Peyer's patch (tissue), 4 donors: ENCODE data around the gene ANG. TPM values are rescaled to one million over a fixed set of nuclear protein-coding genes. Genes with fewer than 3 reads are reported as not detected.

Experiments
- DNase-seq, 3 donors: peaks; one replicate each; pipeline ENCODE4 v3.0.0-alpha.2; 2017 to 2019
- H3K27ac ChIP-seq, 4 donors: fragments of 200-600 bp; sonication (generic); one replicate each; pipeline ENCODE4 v1.5.1; 2016 to 2019
- H3K27me3 ChIP-seq, 2 donors: fragments of 200-600 bp; sonication (generic); one replicate each; pipeline ENCODE4 v1.5.1; 2019
- H3K36me3 ChIP-seq, 3 donors: fragments of 200-600 bp; sonication (generic); one replicate each; pipeline ENCODE4 v1.5.1; 2016 to 2019
- H3K4me1 ChIP-seq, 4 donors: fragments of 200-600 bp; sonication (generic); one replicate each; pipeline ENCODE4 v1.5.1; 2016 to 2019
- H3K4me3 ChIP-seq, 4 donors: fragments of 200-600 bp; sonication (generic); 1 replicate in 3 of 4; 2 replicates in 1 of 4; pipeline ENCODE4 v1.5.1; 2016 to 2019; ENCODE audit warnings: mild to moderate bottlenecking in 1 of 4
- H3K9me3 ChIP-seq, 4 donors: fragments of 200-600 bp; sonication (generic); one replicate each; pipeline ENCODE4 v1.5.1; 2016 to 2019; ENCODE audit warnings: mild to moderate bottlenecking in 1 of 4
- POLR2A ChIP-seq, 2 donors: fragments of 450-650 bp; IDR thresholded peaks; one replicate each; pipeline ENCODE4 v1.5.1; 2017; ENCODE audit warnings: antibody characterized with exemption in 2 of 2, mild to moderate bottlenecking in 2 of 2, moderate library complexity in 2 of 2
- total RNA-seq, 4 donors: library from RNA; depleted of rRNA; stranded (reverse); fragments of >200 nt; gene quantifications; one replicate each; pipeline ENCODE4 v1.1.0, GENCODE V29; 2016
- TF ChIP-seq, protein P1 (sequence below), 6 experiments: fragments of 450-650 bp in 4 of 6; fragments of 200-600 bp in 2 of 6; sonication (generic) in 1 of 6; IDR thresholded peaks; one replicate each; pipeline ENCODE4 v1.5.1; 2017 to 2019; ENCODE audit warnings: antibody characterized with exemption in 6 of 6, mild to moderate bottlenecking in 3 of 6, moderate library complexity in 1 of 6

ANG gene
- total RNA-seq, 4 donors from 2014 or later, result 19.6 to 22.3 (median 20.0) TPM

DNA sequence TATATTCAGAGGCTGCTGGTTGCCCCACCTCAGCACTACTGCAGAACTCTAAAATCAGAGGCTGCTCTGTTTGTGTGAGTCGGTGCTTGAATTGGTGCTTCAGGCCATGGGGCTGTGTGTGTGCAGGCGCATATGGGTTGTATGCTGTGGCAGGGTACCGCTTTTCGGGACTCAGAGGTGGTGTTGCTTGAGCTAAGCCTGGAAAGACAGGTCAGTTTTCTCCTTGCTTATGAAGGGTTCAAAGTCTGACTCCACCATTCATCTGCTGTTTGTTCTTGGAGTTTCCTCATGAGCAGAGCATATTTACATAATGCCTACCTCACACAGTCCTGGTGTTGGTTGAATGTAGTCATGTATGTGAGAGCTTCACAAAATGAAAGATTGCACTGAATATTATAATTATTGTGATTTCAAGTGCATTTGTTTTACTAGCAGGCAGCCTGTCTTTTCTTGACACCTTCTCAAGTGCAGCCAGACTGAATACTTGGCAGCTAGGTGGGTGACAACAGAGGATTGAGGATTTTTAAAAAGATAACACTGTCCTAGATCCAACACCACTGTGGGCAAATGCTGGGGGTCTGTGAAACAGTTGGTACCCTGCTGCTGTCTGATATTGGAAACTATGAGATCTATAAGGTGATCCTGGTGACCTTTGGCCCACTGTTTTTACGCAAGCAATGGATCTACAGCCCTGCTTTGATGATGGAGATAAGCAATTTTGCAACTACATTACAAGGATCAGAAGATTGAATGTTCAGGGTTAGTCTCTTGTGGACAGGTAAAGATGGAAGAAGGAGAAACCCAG is 1.0 kb upstream of the ANG start:
- Histone ChIP-seq H3K9me3 (no peaks in the 10 kb centered on the region), H3K4me3 (peak overlapping the region in 2 of 4 donors; percentile 29 to 77), H3K4me1 (peaks cover 0 to 31% (median 1%) of the 10 kb centered on the region in 4 donors), H3K27ac (peak overlapping the region in 3 of 4 donors; percentile 95 to 99 (median 99)), H3K27me3 (no peaks in the 10 kb centered on the region), H3K36me3 (no peaks in the 10 kb centered on the region)
- DNase-seq, result peak in 1 of 3 donors; percentile 65
- peak in 1 of 2 donors; percentile 15 for TF ChIP-seq POLR2A (IDR thresholded peaks at IDR 0.05)
- TF ChIP-seq, protein P1, sequence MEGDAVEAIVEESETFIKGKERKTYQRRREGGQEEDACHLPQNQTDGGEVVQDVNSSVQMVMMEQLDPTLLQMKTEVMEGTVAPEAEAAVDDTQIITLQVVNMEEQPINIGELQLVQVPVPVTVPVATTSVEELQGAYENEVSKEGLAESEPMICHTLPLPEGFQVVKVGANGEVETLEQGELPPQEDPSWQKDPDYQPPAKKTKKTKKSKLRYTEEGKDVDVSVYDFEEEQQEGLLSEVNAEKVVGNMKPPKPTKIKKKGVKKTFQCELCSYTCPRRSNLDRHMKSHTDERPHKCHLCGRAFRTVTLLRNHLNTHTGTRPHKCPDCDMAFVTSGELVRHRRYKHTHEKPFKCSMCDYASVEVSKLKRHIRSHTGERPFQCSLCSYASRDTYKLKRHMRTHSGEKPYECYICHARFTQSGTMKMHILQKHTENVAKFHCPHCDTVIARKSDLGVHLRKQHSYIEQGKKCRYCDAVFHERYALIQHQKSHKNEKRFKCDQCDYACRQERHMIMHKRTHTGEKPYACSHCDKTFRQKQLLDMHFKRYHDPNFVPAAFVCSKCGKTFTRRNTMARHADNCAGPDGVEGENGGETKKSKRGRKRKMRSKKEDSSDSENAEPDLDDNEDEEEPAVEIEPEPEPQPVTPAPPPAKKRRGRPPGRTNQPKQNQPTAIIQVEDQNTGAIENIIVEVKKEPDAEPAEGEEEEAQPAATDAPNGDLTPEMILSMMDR (IDR thresholded peaks at IDR 0.05), result no peak

DNA sequence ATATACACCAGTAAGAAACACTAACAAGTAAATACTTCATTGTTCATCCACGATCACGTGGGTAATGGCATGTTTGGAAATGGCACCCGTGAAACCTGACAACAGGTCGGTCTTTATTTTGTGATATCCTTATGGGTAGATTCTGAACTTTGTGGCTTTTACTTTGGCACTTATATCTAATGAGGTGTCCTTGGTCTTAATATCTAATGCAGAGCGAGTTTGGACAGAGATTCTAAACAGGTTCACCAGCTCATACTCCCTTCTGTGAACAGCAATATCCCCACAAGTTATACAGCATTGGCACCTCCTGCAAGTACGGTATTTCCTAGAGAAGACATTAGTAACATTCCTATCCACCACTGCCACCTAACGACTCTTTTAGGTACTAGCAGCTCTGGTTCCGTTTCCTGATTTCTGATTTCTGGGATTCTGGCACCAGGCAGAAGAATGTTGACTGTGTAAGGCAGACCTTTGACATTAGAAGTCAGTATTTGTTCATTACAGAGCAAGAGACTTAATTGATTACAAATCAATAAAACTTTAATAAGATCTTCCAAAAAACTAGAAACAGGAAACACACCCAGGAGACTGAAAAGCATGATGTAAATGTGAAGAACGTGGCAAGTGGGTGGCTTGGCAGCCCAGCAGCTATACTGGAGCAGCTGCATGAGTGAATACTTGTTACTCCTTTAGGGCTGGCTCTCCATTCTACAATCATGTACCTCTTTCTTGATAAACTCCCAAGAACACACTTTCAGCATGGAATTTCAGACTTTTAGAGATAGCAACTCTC is 2.5 kb downstream of the ANG start:
- Histone ChIP-seq H3K9me3 (no peaks in the 10 kb centered on the region), H3K36me3 (peaks cover 0 to 12% (median 0%) of the 10 kb centered on the region in 3 donors), H3K27ac (no peak overlapping the region), H3K27me3 (no peaks in the 10 kb centered on the region), H3K4me3 (no peak overlapping the region), H3K4me1 (peaks cover 0 to 20% (median 1%) of the 10 kb centered on the region in 4 donors)
- peak in 2 of 3 donors; percentile 38 to 73 for DNase-seq
- no peak for TF ChIP-seq POLR2A (IDR thresholded peaks at IDR 0.05)
- TF ChIP-seq, protein P1 (IDR thresholded peaks at IDR 0.05), result peak; percentile 79 to 97 (median 93)

DNA sequence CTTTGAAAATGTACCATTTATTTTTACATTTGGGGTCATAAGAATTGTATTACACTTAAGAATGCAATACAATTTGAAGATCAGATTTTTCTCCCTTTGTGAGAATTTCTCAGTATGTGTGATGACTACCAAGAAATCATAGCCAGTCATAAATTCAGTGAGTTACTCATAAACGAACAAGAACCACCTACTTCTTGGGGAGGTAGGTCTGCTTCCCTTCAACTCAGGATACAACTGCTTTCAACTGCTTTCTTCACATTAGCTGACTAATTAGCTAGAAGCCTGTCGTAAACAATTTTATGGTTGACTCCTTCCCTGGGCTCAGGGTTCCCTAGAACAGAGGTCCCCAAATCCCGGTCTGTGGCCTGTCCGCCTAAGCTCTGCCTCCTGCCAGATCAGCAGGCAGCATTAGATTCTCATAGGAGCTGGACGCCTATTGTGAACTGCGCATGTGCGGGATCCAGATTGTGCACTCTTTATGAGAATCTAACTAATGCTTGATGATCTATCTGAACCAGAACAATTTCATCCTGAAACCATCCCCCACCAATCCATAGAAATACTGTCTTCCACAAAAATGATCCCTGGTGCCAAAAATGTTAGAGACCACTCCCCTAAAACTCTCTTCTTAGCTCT is 3.7 kb downstream of the ANG start:
- no peaks in the 10 kb centered on the region for H3K27me3 ChIP-seq
- H3K4me3 ChIP-seq, result no peak overlapping the region
- peaks cover 0 to 12% (median 0%) of the 10 kb centered on the region in 3 donors for H3K36me3 ChIP-seq
- H3K9me3 ChIP-seq, result no peaks in the 10 kb centered on the region
- H3K4me1 ChIP-seq, result peaks cover 0 to 8% (median 0%) of the 10 kb centered on the region in 4 donors
- no peak for TF ChIP-seq POLR2A (IDR thresholded peaks at IDR 0.05)
- TF ChIP-seq, protein P1 (IDR thresholded peaks at IDR 0.05), result no peak
- DNase-seq, result no peak
- no peak overlapping the region for H3K27ac ChIP-seq

DNA sequence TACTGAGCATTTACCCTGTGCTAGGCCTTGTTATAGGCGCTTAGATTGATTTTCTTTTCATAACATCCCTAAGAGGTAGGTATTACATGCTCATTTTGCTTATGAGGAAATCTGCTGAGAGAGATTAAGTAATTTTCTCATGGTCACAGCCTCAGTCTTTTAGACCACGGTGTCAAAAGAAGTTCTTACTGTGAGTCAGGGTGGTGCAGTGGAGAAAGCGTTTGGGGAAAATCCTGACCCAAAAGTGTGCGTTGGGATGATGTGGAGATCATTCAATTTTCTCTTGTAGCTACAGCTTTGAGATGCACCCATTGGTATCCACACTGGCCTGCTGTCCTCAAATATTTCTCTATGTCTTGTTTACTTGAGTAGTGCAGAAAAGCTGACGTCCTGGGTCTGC is 8.2 kb downstream of the ANG start:
- peaks cover 0 to 29% (median 0%) of the 10 kb centered on the region in 3 donors for H3K36me3 ChIP-seq

More for the DNA sequence above, 8.2 kb downstream of the ANG start:
- no peak overlapping the region for H3K27ac ChIP-seq
- no peak overlapping the region for H3K4me3 ChIP-seq
- no peaks in the 10 kb centered on the region for H3K27me3 ChIP-seq
- no peaks in the 10 kb centered on the region for H3K9me3 ChIP-seq
- no peaks in the 10 kb centered on the region for H3K4me1 ChIP-seq
- no peak for DNase-seq
- TF ChIP-seq POLR2A (IDR thresholded peaks at IDR 0.05), result no peak
- TF ChIP-seq, protein P1 (IDR thresholded peaks at IDR 0.05), result no peak
